HG02610 (cell line): ENCODE data around the gene STT3B.
"Not testable (repeated sequence)": the region's sequence is repeated elsewhere in the genome, so short reads cannot be mapped to it uniquely, and the experiment has no call there.

Source experiments
- ATAC-seq: cut with Tn5 transposase; IDR thresholded peaks from one replicate; pipeline ENCODE4 v1.9.1; 2021; ENCODE audit warnings: mild to moderate bottlenecking, moderate library complexity; ENCODE audit not compliant: unreplicated experiment

STT3B gene

GRCh38 chr3:31532587-31533168 lies at the start of gene STT3B:
STT3B (plus strand) TSS chr3:31532925; CDS start chr3:31532999, 74 bp downstream.
- ATAC-seq: peak; percentile 58

GRCh38 chr3:31483776-31484175 lies 48.9 kb upstream of the STT3B start:
- ATAC-seq: no peak

GRCh38 chr3:31485196-31485595 lies 47.5 kb upstream of the STT3B start:
- ATAC-seq: no peak

GRCh38 chr3:31486865-31487533 lies 45.7 kb upstream of the STT3B start:
- ATAC-seq: no peak

- no peak for ATAC-seq
Observed at GRCh38 chr3:31488475-31489017, 44.2 kb upstream of the STT3B start.

- ATAC-seq: no peak
Observed at GRCh38 chr3:31490502-31490901, 42.2 kb upstream of the STT3B start.

- no peak for ATAC-seq
Observed at GRCh38 chr3:31491660-31492059, 41.1 kb upstream of the STT3B start.

GRCh38 chr3:31493149-31493548 lies 39.6 kb upstream of the STT3B start:
- ATAC-seq: no peak

- ATAC-seq: no peak
Observed at GRCh38 chr3:31495971-31496665, 36.6 kb upstream of the STT3B start.

- no peak for ATAC-seq
Observed at GRCh38 chr3:31498791-31499190, 33.9 kb upstream of the STT3B start.

GRCh38 chr3:31499281-31499680 lies 33.4 kb upstream of the STT3B start:
- ATAC-seq: no peak

- ATAC-seq: no peak
Observed at GRCh38 chr3:31502803-31503221, 29.9 kb upstream of the STT3B start.

- ATAC-seq: no peak
Observed at GRCh38 chr3:31503456-31503855, 29.3 kb upstream of the STT3B start.

- no peak for ATAC-seq
Observed at GRCh38 chr3:31504230-31504629, 28.5 kb upstream of the STT3B start.

GRCh38 chr3:31505371-31506048 lies 27.2 kb upstream of the STT3B start:
- ATAC-seq: no peak

- not testable (repeated sequence) for ATAC-seq
Observed at GRCh38 chr3:31506515-31506914, 26.2 kb upstream of the STT3B start.

GRCh38 chr3:31508452-31509146 lies 24.1 kb upstream of the STT3B start:
- ATAC-seq: no peak

- peak; percentile 75 for ATAC-seq
Observed at GRCh38 chr3:31509147-31509728, 23.5 kb upstream of the STT3B start.

GRCh38 chr3:31514570-31514969 lies 18.2 kb upstream of the STT3B start:
- no peak for ATAC-seq
